ENCODE results near the gene MYLK4.

MYLK4 gene

GRCh38 chr6:2756687-2757224 is 6.0 kb upstream of the MYLK4 start:
- DNase-seq (ENCODE audit: low read depth in 3 of 3), result no peak

- no peak for DNase-seq (ENCODE audit: low read depth in 3 of 3)
Observed at GRCh38 chr6:2756241-2756640, 5.5 kb upstream of the MYLK4 start.

- DNase-seq (ENCODE audit: low read depth in 3 of 3), result no peak
Observed at GRCh38 chr6:2755456-2755855, 4.7 kb upstream of the MYLK4 start.

- no peak for DNase-seq (ENCODE audit: low read depth in 3 of 3)
Observed at GRCh38 chr6:2754911-2755310, 4.2 kb upstream of the MYLK4 start.

- DNase-seq (ENCODE audit: low read depth in 3 of 3), result no peak
Observed at GRCh38 chr6:2754393-2754792, 3.7 kb upstream of the MYLK4 start.

- no peak for DNase-seq (ENCODE audit: low read depth in 3 of 3)
Observed at GRCh38 chr6:2753743-2754142, 3.0 kb upstream of the MYLK4 start.

GRCh38 chr6:2753110-2753489 is 2.4 kb upstream of the MYLK4 start:
- no peak for DNase-seq (ENCODE audit: low read depth in 3 of 3)

GRCh38 chr6:2752477-2753109 is 1.9 kb upstream of the MYLK4 start:
- DNase-seq (ENCODE audit: low read depth in 3 of 3), result no peak

GRCh38 chr6:2751871-2752270 is 1.1 kb upstream of the MYLK4 start:
- no peak for DNase-seq (ENCODE audit: low read depth in 3 of 3)

GRCh38 chr6:2749969-2750600 is 637 bp downstream of the MYLK4 start:
- DNase-seq (ENCODE audit: low read depth in 3 of 3), result peak in 2 of 3 donors; percentile 46 to 59

GRCh38 chr6:2748183-2748582 is 2.5 kb downstream of the MYLK4 start:
- no peak for DNase-seq (ENCODE audit: low read depth in 3 of 3)

GRCh38 chr6:2746557-2747061 is 4.1 kb downstream of the MYLK4 start:
- DNase-seq (ENCODE audit: low read depth in 3 of 3), result no peak

- DNase-seq (ENCODE audit: low read depth in 3 of 3), result no peak
Observed at GRCh38 chr6:2745246-2745645, 5.5 kb downstream of the MYLK4 start.

- no peak for DNase-seq (ENCODE audit: low read depth in 3 of 3)
Observed at GRCh38 chr6:2744778-2745177, 5.9 kb downstream of the MYLK4 start.

- DNase-seq (ENCODE audit: low read depth in 3 of 3), result no peak
Observed at GRCh38 chr6:2744209-2744771, 6.4 kb downstream of the MYLK4 start.

GRCh38 chr6:2743280-2744208 is 7.2 kb downstream of the MYLK4 start:
- no peak for DNase-seq (ENCODE audit: low read depth in 3 of 3)

GRCh38 chr6:2741756-2742155 is 9.0 kb downstream of the MYLK4 start:
- DNase-seq (ENCODE audit: low read depth in 3 of 3), result no peak

GRCh38 chr6:2740581-2740980 is 10.1 kb downstream of the MYLK4 start:
- DNase-seq (ENCODE audit: low read depth in 3 of 3), result no peak

- DNase-seq (ENCODE audit: low read depth in 3 of 3), result no peak
Observed at GRCh38 chr6:2739335-2739734, 11.4 kb downstream of the MYLK4 start.

- DNase-seq (ENCODE audit: low read depth in 3 of 3), result peak in 2 of 3 donors; percentile 29 to 31
Observed at GRCh38 chr6:2738373-2738979, 12.2 kb downstream of the MYLK4 start.

- no peak for DNase-seq (ENCODE audit: low read depth in 3 of 3)
Observed at GRCh38 chr6:2737885-2738284, 12.8 kb downstream of the MYLK4 start.
